PFSK-1 (cell line): ENCODE measurements around the gene SCYL3.

ENCODE experiments used
- FOXP2 ChIP-seq: optimal IDR thresholded peaks from 2 replicates; pipeline ENCODE3; 2011; ENCODE audit warnings: borderline replicate concordance, control low read depth, inconsistent platforms; ENCODE audit not compliant: insufficient read depth; ENCODE audit errors: extremely low read length, extremely low read depth
- POLR2AphosphoS5 ChIP-seq: IDR thresholded peaks from 2 replicates; pipeline ENCODE4 v1.6.1; 2012; ENCODE audit warnings: low read depth, mild to moderate bottlenecking, control low read depth, low read length, moderate library complexity
- SIN3A ChIP-seq: IDR thresholded peaks from 2 replicates; pipeline ENCODE4 v1.6.1; 2012; ENCODE audit warnings: mild to moderate bottlenecking, low read length, moderate library complexity, borderline replicate concordance; ENCODE audit not compliant: insufficient read depth
- TAF1 ChIP-seq: IDR thresholded peaks from 2 replicates; pipeline ENCODE4 v1.6.1; 2012; ENCODE audit warnings: low read length, control low read depth, borderline replicate concordance; ENCODE audit not compliant: insufficient read depth
- TF ChIP-seq, protein P1 (sequence below), 2 experiments: IDR thresholded peaks; 2 replicates each; pipeline versions ENCODE4 v1.6.1 to v1.8.0; 2011 to 2012; ENCODE audit warnings: low read depth in 2 of 2, low read length in 2 of 2, control low read depth in 1 of 2, inconsistent platforms in 1 of 2, mild to moderate bottlenecking in 1 of 2, moderate library complexity in 1 of 2; ENCODE audit not compliant: insufficient read depth in 1 of 2

The SCYL3 gene

DNA sequence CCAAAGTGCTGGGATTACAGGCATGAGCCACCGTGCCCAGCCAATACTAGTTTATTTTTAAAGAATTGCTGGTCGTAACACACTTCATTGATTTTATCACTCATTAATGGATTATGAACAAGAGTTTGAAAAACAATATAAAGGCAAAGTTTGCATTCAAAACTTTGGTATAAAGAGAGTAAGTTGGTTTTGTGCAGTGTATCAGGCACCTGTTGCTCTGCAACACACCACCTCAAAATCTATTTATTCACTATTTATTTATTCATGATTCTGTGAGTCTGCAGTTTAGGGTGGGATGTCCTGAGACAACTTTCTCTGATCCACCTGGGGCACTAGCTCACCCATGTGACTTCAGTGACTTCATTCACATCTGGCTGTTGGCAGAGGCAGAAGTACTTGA lies 88.8 kb downstream of the SCYL3 start:
- no peak for TF ChIP-seq SIN3A
- TF ChIP-seq POLR2AphosphoS5: no peak
- TF ChIP-seq, protein P1, sequence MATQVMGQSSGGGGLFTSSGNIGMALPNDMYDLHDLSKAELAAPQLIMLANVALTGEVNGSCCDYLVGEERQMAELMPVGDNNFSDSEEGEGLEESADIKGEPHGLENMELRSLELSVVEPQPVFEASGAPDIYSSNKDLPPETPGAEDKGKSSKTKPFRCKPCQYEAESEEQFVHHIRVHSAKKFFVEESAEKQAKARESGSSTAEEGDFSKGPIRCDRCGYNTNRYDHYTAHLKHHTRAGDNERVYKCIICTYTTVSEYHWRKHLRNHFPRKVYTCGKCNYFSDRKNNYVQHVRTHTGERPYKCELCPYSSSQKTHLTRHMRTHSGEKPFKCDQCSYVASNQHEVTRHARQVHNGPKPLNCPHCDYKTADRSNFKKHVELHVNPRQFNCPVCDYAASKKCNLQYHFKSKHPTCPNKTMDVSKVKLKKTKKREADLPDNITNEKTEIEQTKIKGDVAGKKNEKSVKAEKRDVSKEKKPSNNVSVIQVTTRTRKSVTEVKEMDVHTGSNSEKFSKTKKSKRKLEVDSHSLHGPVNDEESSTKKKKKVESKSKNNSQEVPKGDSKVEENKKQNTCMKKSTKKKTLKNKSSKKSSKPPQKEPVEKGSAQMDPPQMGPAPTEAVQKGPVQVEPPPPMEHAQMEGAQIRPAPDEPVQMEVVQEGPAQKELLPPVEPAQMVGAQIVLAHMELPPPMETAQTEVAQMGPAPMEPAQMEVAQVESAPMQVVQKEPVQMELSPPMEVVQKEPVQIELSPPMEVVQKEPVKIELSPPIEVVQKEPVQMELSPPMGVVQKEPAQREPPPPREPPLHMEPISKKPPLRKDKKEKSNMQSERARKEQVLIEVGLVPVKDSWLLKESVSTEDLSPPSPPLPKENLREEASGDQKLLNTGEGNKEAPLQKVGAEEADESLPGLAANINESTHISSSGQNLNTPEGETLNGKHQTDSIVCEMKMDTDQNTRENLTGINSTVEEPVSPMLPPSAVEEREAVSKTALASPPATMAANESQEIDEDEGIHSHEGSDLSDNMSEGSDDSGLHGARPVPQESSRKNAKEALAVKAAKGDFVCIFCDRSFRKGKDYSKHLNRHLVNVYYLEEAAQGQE (IDR thresholded peaks at IDR 0.05; ENCODE audit: insufficient read depth in 1 of 2, low read depth in 2 of 2, low read length in 2 of 2): no peak
- no peak for TF ChIP-seq TAF1
- TF ChIP-seq FOXP2: no peak

DNA sequence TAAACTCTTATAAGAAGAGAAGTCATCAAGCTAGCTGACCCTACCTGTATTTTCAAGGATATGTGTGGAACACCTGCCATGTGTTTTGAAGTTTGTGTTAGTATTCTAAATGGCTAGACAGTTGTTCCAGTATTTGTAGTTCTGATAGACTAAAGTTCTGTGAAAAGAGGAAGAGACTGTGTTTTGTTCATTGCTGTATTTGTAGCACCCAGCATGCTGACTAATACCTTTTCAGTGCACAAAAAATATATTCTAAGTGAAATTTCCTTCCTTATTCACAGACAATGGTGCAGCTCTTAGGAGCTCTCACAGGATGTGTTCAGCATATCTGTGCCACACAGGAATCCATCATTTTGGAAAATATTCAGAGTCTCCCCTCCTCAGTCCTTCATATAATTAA lies 90.8 kb downstream of the SCYL3 start:
- no peak for TF ChIP-seq POLR2AphosphoS5
- no peak for TF ChIP-seq SIN3A
- no peak for TF ChIP-seq TAF1
- no peak for TF ChIP-seq FOXP2
- TF ChIP-seq, protein P1 (IDR thresholded peaks at IDR 0.05; ENCODE audit: insufficient read depth in 1 of 2, low read depth in 2 of 2, low read length in 2 of 2): no peak
